Right kidney (tissue), 1 donor: ENCODE results near the gene SLC38A5.
"Not testable (repeated sequence)": the region's sequence is repeated elsewhere in the genome, so short reads cannot be mapped to it uniquely, and the experiment has no call there.

ENCODE experiments used
- DNase-seq: peaks from one replicate; pipeline ENCODE4 v3.0.0-alpha.2; 2016

Gene SLC38A5

GRCh38 chrX:48468693-48469691 lies 1.1 kb downstream of the SLC38A5 start:
- no peak for DNase-seq

DNA sequence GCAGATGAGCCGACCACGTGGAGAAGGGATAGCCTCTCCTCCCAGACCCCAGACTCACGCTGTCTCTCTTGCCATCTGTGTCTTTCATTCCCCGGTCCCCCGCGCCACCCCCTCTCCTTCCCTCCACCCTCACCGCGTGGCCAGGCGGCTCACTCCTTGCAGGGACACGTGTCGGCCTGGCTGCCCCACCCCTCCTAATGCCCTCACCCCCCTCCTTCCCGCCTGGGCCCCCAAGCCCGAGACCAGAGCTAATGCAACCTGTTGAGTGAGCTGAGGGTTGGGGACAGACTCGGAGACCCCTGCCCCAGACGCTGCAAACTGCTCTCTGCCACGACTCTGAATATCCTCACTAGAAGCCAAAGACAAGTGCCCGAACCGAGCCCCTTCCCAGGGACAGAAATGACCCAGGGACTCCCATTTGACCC lies 1.8 kb downstream of the SLC38A5 start:
- no peak for DNase-seq

- DNase-seq, result no peak
Measured at GRCh38 chrX:48467281-48467761, 2.7 kb downstream of the SLC38A5 start.

GRCh38 chrX:48466696-48467095 lies 3.4 kb downstream of the SLC38A5 start:
- no peak for DNase-seq

DNA sequence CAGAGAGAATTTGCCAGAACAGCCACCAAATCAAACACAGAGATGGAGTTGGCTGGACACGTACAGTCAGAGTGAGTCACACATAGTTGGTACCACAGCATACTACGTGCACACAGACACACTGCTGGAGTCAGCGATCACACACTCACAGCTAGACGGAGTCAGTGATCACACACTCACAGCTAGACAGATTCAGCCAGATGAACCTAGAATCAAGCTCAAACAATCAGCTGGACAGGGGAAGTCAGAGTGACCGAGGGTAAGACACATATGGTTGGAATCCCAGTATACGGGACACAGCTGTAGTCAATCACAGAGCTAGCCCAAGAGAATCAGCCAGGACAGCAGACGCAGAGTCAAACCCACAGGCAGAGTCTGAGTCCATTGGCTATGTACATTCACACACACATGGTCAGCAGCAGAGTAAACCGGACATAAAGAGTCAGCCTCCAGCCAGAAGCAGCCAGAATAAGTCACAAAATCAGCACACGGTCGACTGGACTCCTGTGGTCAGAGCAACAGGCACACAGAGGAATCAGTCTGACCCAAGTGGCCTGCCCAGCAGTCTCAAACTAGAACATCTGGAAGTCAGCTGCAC lies 4.6 kb downstream of the SLC38A5 start:
- DNase-seq, result no peak

DNA sequence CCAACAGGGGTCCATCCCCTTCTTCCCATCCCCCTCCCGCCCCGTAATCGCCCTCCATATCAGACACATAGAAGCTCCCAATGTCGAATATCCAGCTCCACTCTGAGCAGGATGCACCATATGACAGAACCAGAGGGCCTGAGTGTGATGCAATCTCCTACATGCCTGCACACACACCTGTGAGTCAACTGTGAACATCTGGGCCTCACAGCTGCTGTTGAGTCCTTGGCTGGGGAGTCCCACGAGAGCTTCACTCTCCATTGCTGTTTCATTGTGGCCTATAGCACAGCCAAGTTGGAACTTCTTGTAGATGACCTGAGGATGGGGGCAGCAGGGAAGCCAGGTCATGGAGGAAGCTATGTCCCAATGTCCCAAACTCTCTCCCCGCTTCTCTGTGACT lies 8.2 kb downstream of the SLC38A5 start:
- no peak for DNase-seq

DNA sequence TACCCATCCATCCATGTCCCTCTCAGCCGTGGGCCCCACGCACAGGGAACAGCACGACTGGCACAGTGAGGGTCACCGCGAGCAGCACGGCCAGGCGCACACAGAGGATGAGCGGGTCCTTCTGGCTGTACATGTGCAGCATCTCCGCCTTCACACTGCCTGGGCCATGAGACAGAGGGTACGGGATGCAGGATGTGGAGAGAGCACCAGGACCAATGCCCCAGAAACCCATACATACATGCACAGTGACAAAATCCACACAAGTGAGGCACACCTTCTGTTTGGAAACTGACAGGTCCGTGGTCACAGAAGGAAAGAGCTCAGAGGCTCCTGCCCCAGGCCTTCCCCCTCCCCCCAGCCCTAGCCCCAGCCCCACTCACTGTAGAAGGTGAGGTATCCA lies 9.5 kb downstream of the SLC38A5 start:
- DNase-seq, result no peak

DNA sequence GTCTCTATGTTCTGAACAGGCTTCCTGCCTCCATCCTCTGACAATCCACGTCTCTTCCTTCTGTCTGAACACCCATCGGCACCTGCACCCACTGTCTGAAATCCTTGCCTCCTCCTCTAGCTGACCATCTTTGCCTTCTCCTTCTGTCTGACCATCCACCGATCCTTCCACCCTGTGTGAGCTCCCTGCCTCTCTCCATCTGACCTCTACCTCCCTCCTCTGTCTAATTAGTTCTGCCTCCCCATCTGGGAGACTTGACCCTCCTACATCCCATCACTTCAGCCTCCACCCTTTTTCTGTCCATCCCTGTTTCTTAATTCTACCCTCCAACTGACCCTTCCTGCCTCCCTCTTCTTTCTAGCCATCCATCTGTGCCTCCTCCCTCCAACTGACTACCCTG lies 10.0 kb downstream of the SLC38A5 start:
- DNase-seq, result no peak

DNA sequence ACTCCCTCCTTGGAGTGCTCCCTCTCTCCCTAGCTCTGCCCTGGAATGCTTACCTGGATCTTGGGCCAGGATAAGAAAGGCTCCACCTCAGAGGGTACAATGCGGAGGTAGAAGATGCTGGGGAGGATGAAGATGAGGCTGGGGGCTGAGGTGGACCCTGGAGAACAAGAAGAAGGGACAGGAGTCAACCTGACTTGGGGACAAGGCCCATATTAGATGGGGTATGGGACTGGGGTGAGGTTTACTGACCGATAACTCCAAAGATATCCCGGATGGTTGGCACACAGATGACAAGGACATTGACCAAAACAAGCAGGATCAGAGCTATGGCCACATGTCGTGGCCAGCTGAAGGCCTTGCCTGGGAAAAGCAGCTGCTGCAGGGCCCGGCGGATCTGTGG lies 10.6 kb downstream of the SLC38A5 start:
- no peak for DNase-seq

DNA sequence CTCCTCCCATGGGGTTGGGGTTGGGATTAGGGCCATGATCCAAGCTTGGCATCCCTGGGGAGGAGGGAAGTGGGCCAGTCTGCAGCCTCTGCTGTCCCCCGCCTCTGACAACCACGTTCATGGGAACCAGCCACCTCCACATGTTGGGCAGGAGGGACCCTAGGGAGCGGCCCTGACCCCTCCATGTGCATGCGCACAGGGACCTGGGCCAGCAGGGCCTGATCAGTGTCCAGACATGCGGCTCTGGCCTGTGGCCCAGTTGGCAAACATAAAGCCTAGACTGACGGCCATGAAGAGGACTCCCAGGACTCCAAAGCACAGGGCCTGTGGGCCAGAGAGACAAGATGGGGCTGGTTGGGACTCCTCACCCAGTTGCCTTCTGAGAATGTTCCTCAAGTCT lies 11.3 kb downstream of the SLC38A5 start:
- no peak for DNase-seq

DNA sequence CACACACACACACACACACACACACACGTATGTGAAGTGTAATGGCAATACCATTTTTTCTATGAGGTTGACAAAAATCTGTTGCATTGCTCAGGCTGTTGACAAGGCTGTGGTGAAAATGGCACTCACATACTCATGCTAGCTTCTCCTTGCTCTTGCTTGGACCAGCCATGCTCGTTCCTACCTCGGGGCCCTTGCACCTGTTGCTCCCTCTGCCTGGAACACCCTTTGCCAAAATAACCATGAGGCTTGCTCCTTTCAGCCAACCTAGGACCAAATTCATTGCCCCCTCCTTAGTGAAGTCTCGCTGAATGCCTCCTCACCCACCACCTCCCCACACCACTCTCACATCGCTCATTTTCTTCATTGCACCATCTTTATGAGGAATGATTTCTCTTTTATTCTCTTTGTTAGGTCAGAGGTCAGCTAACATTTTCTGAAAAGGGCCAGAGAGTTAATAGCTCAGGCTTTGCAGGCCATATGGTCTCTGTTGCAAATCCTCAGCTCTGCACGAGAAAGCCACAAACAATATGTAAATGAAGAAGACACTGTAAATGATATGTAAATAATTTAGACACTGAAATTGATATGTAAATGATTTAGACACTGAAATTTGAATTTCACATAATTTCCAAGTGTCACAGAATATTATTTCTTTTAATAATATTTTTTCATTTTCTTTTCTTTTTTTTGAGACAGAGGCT lies 13.3 kb downstream of the SLC38A5 start:
- no peak for DNase-seq

DNA sequence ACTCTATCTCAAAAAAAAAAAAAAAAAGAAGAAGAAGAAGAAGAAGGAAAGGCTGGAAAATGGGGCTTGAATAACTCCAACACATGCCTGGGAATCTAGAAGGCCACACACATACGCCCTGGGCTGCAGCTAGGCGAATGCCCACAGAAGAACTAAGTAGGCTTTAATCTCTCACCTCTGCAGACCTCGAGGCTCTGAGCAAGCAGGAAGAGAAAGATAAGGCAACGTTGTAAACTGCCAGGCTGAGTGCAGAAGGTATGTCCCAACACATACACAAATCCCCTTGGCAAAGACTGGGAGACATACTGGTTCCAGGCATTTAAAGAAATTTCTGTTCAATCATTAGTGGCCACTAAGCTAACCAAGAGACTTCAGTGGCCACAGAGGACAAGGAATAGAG lies 18.4 kb downstream of the SLC38A5 start:
- DNase-seq, result no peak

GRCh38 chrX:48450076-48450475 lies 20.0 kb downstream of the SLC38A5 start:
- no peak for DNase-seq

- DNase-seq, result not testable (repeated sequence)
Measured at GRCh38 chrX:48447201-48447600, 22.9 kb downstream of the SLC38A5 start.

GRCh38 chrX:48433713-48434112 lies 36.3 kb downstream of the SLC38A5 start:
- not testable (repeated sequence) for DNase-seq

GRCh38 chrX:48430166-48430565 lies 39.9 kb downstream of the SLC38A5 start:
- DNase-seq, result not testable (repeated sequence)

GRCh38 chrX:48429606-48430005 lies 40.5 kb downstream of the SLC38A5 start:
- DNase-seq, result not testable (repeated sequence)

- not testable (repeated sequence) for DNase-seq
Measured at GRCh38 chrX:48427027-48427716, 42.9 kb downstream of the SLC38A5 start.

DNA sequence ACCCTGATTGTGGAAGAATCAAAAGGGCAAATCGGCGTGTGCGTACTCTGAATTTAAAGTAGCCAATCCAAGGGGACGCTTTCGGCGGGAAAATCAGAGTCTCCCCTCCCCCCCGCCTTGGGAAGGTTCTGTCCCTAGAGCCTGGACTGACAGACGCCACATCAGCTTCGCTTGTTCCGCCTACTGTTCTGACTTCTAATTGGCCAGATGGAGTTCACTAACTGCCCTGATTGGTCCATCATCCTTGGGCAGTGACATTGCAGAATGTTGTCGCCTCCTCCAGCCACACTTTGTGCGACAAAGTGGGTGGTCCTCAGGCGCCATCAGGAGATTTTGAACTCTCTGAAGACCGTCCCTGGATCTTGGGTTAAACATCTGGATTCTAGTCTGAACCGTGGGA lies 58.2 kb downstream of the SLC38A5 start, which contains the start of gene SSX4B:
Gene SSX4B (minus strand): TSS at position 101 of the 400 bp plus-strand sequence. CDS start 588 bp downstream, outside the sequence.
- DNase-seq, result not testable (repeated sequence)
